IMR-90 (cell line): ENCODE measurements around the gene MR1. TPM values are rescaled to one million over a fixed set of nuclear protein-coding genes. Genes with fewer than 3 reads are reported as not detected.

ENCODE experiments used
- ATAC-seq: fragments of 200-7000 bp; cut with Tn5 transposase; 2 replicates; pipeline ENCODE4 v1.9.1; 2020; ENCODE audit warnings: low read depth, mild to moderate bottlenecking, moderate library complexity
- BruUV-seq: library from RNA; stranded (reverse); fragments of 400-500 nt; replicated peaks from 2 replicates; lab custom pipeline; 2021; lab: Mats Ljungman, UMichigan
- CTCF ChIA-PET: fragments of 300-600 bp; formaldehyde crosslinking; extraction: SDS; loops from one replicate; lab custom pipeline; 2021; ENCODE audit warnings: antibody characterized with exemption; lab: Yijun Ruan, JAX
- POLR2A ChIA-PET: fragments of 300-600 bp; sonication (Branson Sonifier 250); formaldehyde crosslinking; loops from one replicate; lab custom pipeline; 2022; ENCODE audit warnings: antibody characterized with exemption; ENCODE audit not compliant: unreplicated experiment; lab: Charles Lee
- DNase-seq: peaks from one replicate; pipeline ENCODE4 v3.0.0; 2013
- H2AFZ ChIP-seq: replicated peaks from 2 replicates; pipeline ENCODE3; 2013; ENCODE audit warnings: low read length, mild to moderate bottlenecking; ENCODE audit not compliant: poor library complexity
- H2AK5ac ChIP-seq: 2 replicates; pipeline ENCODE4 v1.6.1; 2013; ENCODE audit warnings: low read depth, low read length, inconsistent platforms
- H2AK9ac ChIP-seq: replicated peaks from 2 replicates; pipeline ENCODE3; 2013; ENCODE audit warnings: mild to moderate bottlenecking, low read depth, low read length, moderate library complexity; ENCODE audit not compliant: poor library complexity
- H2BK120ac ChIP-seq: 2 replicates; pipeline ENCODE4 v1.6.1; 2013; ENCODE audit warnings: low read depth, low read length, inconsistent platforms
- H2BK15ac ChIP-seq: 3 replicates; pipeline ENCODE4 v1.6.1; 2013; ENCODE audit warnings: low read depth, low read length, inconsistent platforms
- H2BK20ac ChIP-seq: 2 replicates; pipeline ENCODE4 v1.6.1; 2013; ENCODE audit warnings: low read depth, mild to moderate bottlenecking, inconsistent platforms, low read length, moderate library complexity
- H2BK5ac ChIP-seq: 2 replicates; pipeline ENCODE4 v1.6.1; 2013; ENCODE audit warnings: mild to moderate bottlenecking, low read depth, low read length, inconsistent platforms; ENCODE audit not compliant: poor library complexity, severe bottlenecking
- H3K14ac ChIP-seq: replicated peaks from 2 replicates; pipeline ENCODE4 v1.6.1; 2013; ENCODE audit warnings: low read depth, low read length, inconsistent platforms
- H3K18ac ChIP-seq: 2 replicates; pipeline ENCODE4 v1.6.1; 2013; ENCODE audit warnings: low read depth, low read length, control low read depth
- H3K23ac ChIP-seq: 2 replicates; pipeline ENCODE4 v1.6.1; 2013; ENCODE audit warnings: low read depth, low read length, inconsistent platforms
- H3K27ac ChIP-seq: 2 replicates; pipeline ENCODE4 v1.5.1; 2013; ENCODE audit warnings: mild to moderate bottlenecking, control low read depth, low read length; ENCODE audit not compliant: insufficient read depth
- H3K27me3 ChIP-seq: 2 replicates; pipeline ENCODE4 v1.6.1; 2013; ENCODE audit warnings: low read length; ENCODE audit not compliant: control insufficient read depth, insufficient read depth
- H3K36me3 ChIP-seq: 2 replicates; pipeline ENCODE4 v1.6.1; 2013; ENCODE audit warnings: low read length, mixed read lengths; ENCODE audit not compliant: control insufficient read depth, insufficient read depth
- H3K4ac ChIP-seq: 2 replicates; pipeline ENCODE4 v1.6.1; 2013; ENCODE audit warnings: low read depth, low read length, inconsistent platforms
- H3K4me1 ChIP-seq: 2 replicates; pipeline ENCODE4 v1.6.1; 2013; ENCODE audit warnings: low read length, mixed read lengths; ENCODE audit not compliant: control insufficient read depth, insufficient read depth
- H3K4me2 ChIP-seq: 2 replicates; pipeline ENCODE4 v1.6.1; 2013; ENCODE audit warnings: low read depth, mild to moderate bottlenecking, control low read depth, low read length, moderate library complexity
- H3K4me3 ChIP-seq: 2 replicates; pipeline ENCODE4 v1.5.1; 2013; ENCODE audit warnings: low read depth, mild to moderate bottlenecking, control low read depth, low read length, moderate library complexity; ENCODE audit not compliant: insufficient read depth
- H3K56ac ChIP-seq: 2 replicates; pipeline ENCODE4 v1.6.1; 2013; ENCODE audit warnings: low read length, inconsistent platforms; ENCODE audit not compliant: insufficient read depth; ENCODE audit errors: extremely low read depth
- H3K79me1 ChIP-seq, 2 experiments: 2 replicates each; pipeline ENCODE4 v1.6.1; 2013; ENCODE audit warnings: low read length in 2 of 2, inconsistent platforms in 1 of 2, low read depth in 1 of 2
- H3K9ac ChIP-seq: 2 replicates; pipeline ENCODE4 v1.6.1; 2013; ENCODE audit warnings: low read depth, low read length, control low read depth
- H3K9me1 ChIP-seq: 2 replicates; pipeline ENCODE4 v1.6.1; 2013; ENCODE audit warnings: low read length, inconsistent platforms; ENCODE audit not compliant: insufficient read depth
- H3K9me3 ChIP-seq: 2 replicates; pipeline ENCODE4 v1.6.1; 2013; ENCODE audit warnings: low read length; ENCODE audit not compliant: control insufficient read depth, insufficient read depth
- H4K20me1 ChIP-seq: 2 replicates; pipeline ENCODE4 v1.6.1; 2013; ENCODE audit warnings: low read length, inconsistent platforms; ENCODE audit not compliant: insufficient read depth
- H4K5ac ChIP-seq: 2 replicates; pipeline ENCODE4 v1.6.1; 2013; ENCODE audit warnings: mild to moderate bottlenecking, low read depth, low read length, control low read depth
- H4K8ac ChIP-seq, 2 experiments: 2 replicates each; pipeline ENCODE4 v1.6.1; 2013; ENCODE audit warnings: low read depth in 2 of 2, low read length in 2 of 2, control low read depth in 1 of 2, inconsistent platforms in 1 of 2
- H4K91ac ChIP-seq: 2 replicates; pipeline ENCODE4 v1.6.1; 2013; ENCODE audit warnings: low read depth, low read length, inconsistent platforms; ENCODE audit not compliant: insufficient read depth
- MAFK ChIP-seq: IDR thresholded peaks from 2 replicates; pipeline ENCODE4 v1.6.1; 2012; ENCODE audit warnings: low read depth, low read length, improper control_type of control experiment
- WGBS, 2 experiments: methylation state at CpG; one replicate each; pipeline versions ENCODE4 v1.1.5 to v1.1.7; 2013; ENCODE audit warnings: missing lambda C conversion rate in 2 of 2; ENCODE audit not compliant: insufficient read length in 1 of 2; ENCODE audit errors: extremely low coverage in 2 of 2; 5-methylcytosine and 5-hydroxymethylcytosine counted together
- dilution Hi-C: fragments of 300-500 bp; cut with HindIII; formaldehyde crosslinking; loops from one replicate; pipeline ENCODE4 v1.14.3; 2018; ENCODE audit warnings: low sequenced_read_pairs; ENCODE audit not compliant: unreplicated experiment
- in situ Hi-C: fragments of 300-500 bp; cut with MboI; formaldehyde crosslinking; loops from 3 replicates; pipeline ENCODE4 v1.14.3; 2019; ENCODE audit warnings: low sequenced_read_pairs, inconsistent platforms, mixed read lengths
- intact Hi-C: fragments of 100-400 bp; cut with micrococcal nuclease; formaldehyde crosslinking; loops from 2 replicates; pipeline ENCODE4 v1.10.0; 2022
- polyA plus RNA-seq, 3 experiments: library from polyadenylated mRNA; depleted of rRNA; stranded (reverse); fragments of >200 nt; gene quantifications; 2 replicates each; pipeline ENCODE4 v1.2.3, GENCODE V29; 2012; ENCODE audit warnings: low replicate concordance in 1 of 3
- total RNA-seq: library from RNA; depleted of rRNA; stranded (reverse); fragments of >200 nt; gene quantifications from 2 replicates; pipeline ENCODE4 v1.2.3, GENCODE V29; 2012
- TF ChIP-seq, protein P1 (sequence below): fragments of 150-350 bp; IDR thresholded peaks from 2 replicates; pipeline ENCODE4 v1.6.1; 2016; ENCODE audit warnings: low read depth, mild to moderate bottlenecking, low read length, moderate library complexity, borderline replicate concordance

Gene MR1
- total and polyA plus RNA-seq, 2 of the 4 experiments (the other 2 are of a cell fraction), result 6.0 to 6.1 TPM

DNA sequence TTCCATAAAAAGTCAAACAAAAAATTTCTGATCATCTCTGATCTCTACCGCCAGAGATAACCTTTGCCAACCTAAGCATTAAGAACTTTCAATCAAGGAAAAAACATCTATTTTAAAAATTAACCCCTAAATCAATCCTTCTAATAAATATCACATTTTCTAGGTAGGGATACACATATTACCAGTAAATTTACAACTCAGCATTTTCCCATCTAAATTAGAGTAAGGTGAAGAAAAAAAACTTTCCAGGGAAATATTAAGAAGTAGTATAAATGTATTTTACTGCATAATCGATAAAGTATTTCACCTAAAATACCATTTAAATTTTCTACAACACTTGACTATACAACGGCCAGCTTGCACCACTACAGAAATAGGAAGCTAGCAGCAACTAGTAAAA lies 12.6 kb upstream of the MR1 start:
- POLR2A ChIA-PET, result interaction anchor here (1.1 kb wide), 1 partner anchor 10 kb away, joined by 3 read pairs; no protein-coding TSS in a partner anchor
- ATAC-seq, result no peak
- Histone ChIP-seq H2BK120ac (no peak overlapping the region), H2BK15ac (no peak overlapping the region), H3K27ac (0 out of 2 replicates have a peak overlapping the region, but pooled peaks have one; percentile 11), H4K5ac (no peak overlapping the region), H2AFZ (no peak overlapping the region), H3K14ac (no peak overlapping the region), H3K4me3 (peak overlapping the region; percentile 93), H4K20me1 (peaks cover 32% of the 10 kb centered on the region; the same call in 1 of the 2 replicates), H3K56ac (peak overlapping the region; percentile 79; the same call in 1 of the 2 replicates), H2AK5ac (no peak overlapping the region), H3K4me2 (peak overlapping the region; percentile 95), H2BK5ac (peak overlapping the region; percentile 86), H2BK20ac (no peak overlapping the region), H3K27me3 (no peaks in the 10 kb centered on the region), H3K36me3 (0 out of 2 replicates have a peak, but pooled peaks cover 2% of the 10 kb centered on the region), H3K9me3 (no peaks in the 10 kb centered on the region), H3K4me1 (no peaks in the 10 kb centered on the region), H3K9me1 (peaks cover 10% of the 10 kb centered on the region), H3K18ac (no peak overlapping the region; the same call in 1 of the 2 replicates), H3K79me1 (peaks cover 5 to 45% of the 10 kb centered on the region in 2 experiments; a peak in 3 of 4 replicates), H3K23ac (peak overlapping the region; percentile 72), H4K91ac (no peak overlapping the region), H2AK9ac (no peak overlapping the region), H3K9ac (peak overlapping the region; percentile 87; the same call in 1 of the 2 replicates), H4K8ac (no peak overlapping the region), H3K4ac (no peak overlapping the region)
- no TSS peak for BruUV-seq
- CTCF ChIA-PET, result interaction anchor here (1.0 kb wide), 1 partner anchor 10 kb away, joined by 4 read pairs; no protein-coding TSS in a partner anchor
- no CpG with 5 or more reads among the region's 3 CpGs for WGBS, 2 experiments
- dilution Hi-C loops, result no loop called here
- in situ Hi-C loops, result no loop called here
- peak; percentile 56 for TF ChIP-seq MAFK
- TF ChIP-seq, protein P1, sequence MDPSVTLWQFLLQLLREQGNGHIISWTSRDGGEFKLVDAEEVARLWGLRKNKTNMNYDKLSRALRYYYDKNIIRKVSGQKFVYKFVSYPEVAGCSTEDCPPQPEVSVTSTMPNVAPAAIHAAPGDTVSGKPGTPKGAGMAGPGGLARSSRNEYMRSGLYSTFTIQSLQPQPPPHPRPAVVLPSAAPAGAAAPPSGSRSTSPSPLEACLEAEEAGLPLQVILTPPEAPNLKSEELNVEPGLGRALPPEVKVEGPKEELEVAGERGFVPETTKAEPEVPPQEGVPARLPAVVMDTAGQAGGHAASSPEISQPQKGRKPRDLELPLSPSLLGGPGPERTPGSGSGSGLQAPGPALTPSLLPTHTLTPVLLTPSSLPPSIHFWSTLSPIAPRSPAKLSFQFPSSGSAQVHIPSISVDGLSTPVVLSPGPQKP, result no peak
- intact Hi-C loops, result loop anchor here (1.0 to 10.0 kb wide), 5 partner anchors 10 to 506 kb away; partner anchors contain the start of gene KIAA1614
- no peak for DNase-seq
